ENCODE measurements around the gene MAML2. TPM values are rescaled to one million over a fixed set of nuclear protein-coding genes. Genes with fewer than 3 reads are reported as not detected.

Gene MAML2
- total and polyA plus RNA-seq, 9 of the 15 experiments (the other 6 are each of a cell fraction or from before 2014, with no cell fraction given), result 0.79 to 6.8 (median 4.8) TPM

GRCh38 chr11:96012086-96012824, 330.7 kb downstream of the MAML2 start (continued):
- TF ChIP-seq ZNF398 (CRISPR knock-in tag; IDR thresholded peaks at IDR 0.05), result no peak
- TF ChIP-seq CHD1 (IDR thresholded peaks at IDR 0.05; ENCODE audit: low read length), result no peak
- TF ChIP-seq BRD9 (IDR thresholded peaks at IDR 0.05; ENCODE audit: low read depth, partially characterized antibody), result no peak
- no peak for TF ChIP-seq ZNF274 (IDR thresholded peaks at IDR 0.05; ENCODE audit: borderline replicate concordance, low read depth, low read length)
- no peak for TF ChIP-seq MYC (IDR thresholded peaks at IDR 0.05; ENCODE audit: low read depth, low read length)
- no peak for TF ChIP-seq MYC (CRISPR knock-in tag; IDR thresholded peaks at IDR 0.05; ENCODE audit: borderline replicate concordance, low read depth)
- no peak for TF ChIP-seq PML (IDR thresholded peaks at IDR 0.05; ENCODE audit: low read length)
- no peak for TF ChIP-seq NFRKB (IDR thresholded peaks at IDR 0.05; ENCODE audit: low read depth)
- TF ChIP-seq BRD4 (IDR thresholded peaks at IDR 0.05), result no peak
- TF ChIP-seq RAD51 (IDR thresholded peaks at IDR 0.05; ENCODE audit: borderline replicate concordance, low read depth), result peak; percentile 21; the same call in 1 of the 2 replicates
- no peak for TF ChIP-seq CREM (IDR thresholded peaks at IDR 0.05; ENCODE audit: low read depth)
- TF ChIP-seq ZC3H8 (IDR thresholded peaks at IDR 0.05), result no peak
- no peak for TF ChIP-seq HNRNPL (IDR thresholded peaks at IDR 0.05; ENCODE audit: low read depth, low read length)
- TF ChIP-seq ZNF518B (CRISPR knock-in tag; IDR thresholded peaks at IDR 0.05), result no peak
- peak; percentile 45; the same call in 1 of the 2 replicates for TF ChIP-seq RFX1 (IDR thresholded peaks at IDR 0.05)
- no peak for TF ChIP-seq ZC3H4 (CRISPR knock-in tag; IDR thresholded peaks at IDR 0.05; ENCODE audit: borderline replicate concordance)
- no peak for TF ChIP-seq ZBTB1 (CRISPR knock-in tag; IDR thresholded peaks at IDR 0.05; ENCODE audit: borderline replicate concordance, low read depth)
- TF ChIP-seq BMI1 (IDR thresholded peaks at IDR 0.05; ENCODE audit: low read length), result no peak
- TF ChIP-seq ZNF197 (CRISPR knock-in tag; IDR thresholded peaks at IDR 0.05; ENCODE audit: low read depth), result no peak
- TF ChIP-seq ZNF79 (CRISPR knock-in tag; IDR thresholded peaks at IDR 0.05; ENCODE audit: low read depth), result no peak
- no peak for TF ChIP-seq PHTF2 (CRISPR knock-in tag; IDR thresholded peaks at IDR 0.05)
- TF ChIP-seq MAX (CRISPR knock-in tag; IDR thresholded peaks at IDR 0.05), result peak; percentile 51; the same call in 1 of the 2 replicates

Data from K562 (cell line).